GM20431 (cell line): ENCODE results near the gene C1orf52.
"Not testable (repeated sequence)": the region's sequence is repeated elsewhere in the genome, so short reads cannot be mapped to it uniquely, and the experiment has no call there.

ENCODE experiments used
- in situ Hi-C: fragments of 300-500 bp; cut with MseI, MboI; formaldehyde crosslinking; loops from one replicate; pipeline ENCODE4 v1.15.0; 2020; ENCODE audit warnings: low sequenced_read_pairs; ENCODE audit not compliant: unreplicated experiment

The C1orf52 gene

DNA sequence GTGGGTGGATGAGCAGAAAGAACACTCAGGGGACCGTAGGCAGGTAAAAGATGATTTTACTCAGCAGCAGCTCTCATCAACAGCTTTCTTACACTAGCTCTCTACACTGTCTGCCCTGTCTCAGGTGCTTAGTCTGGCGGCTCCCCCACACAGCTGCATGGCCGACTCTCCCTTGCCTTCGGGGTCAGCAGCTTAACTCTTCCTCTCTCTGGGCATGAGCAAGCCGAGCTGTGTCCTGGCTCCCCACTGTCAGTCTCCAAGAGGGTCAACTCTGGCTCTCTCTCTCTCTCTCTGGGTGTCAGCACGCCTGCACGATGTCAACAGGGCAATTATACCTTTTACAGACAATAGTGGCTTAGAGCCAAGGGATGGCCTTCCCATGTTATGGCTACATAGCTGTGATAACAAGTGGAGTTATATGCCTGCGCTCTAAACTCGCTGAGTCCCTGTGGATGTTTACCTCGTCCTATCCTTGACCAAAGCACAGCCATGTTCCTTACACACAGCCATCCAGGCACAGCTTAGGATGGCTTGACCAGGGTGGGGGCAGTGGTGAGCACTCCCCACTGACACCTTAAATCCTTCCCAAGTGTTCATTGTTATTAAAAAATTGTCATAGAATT, 20.1 kb upstream of the C1orf52 start:
- in situ Hi-C loops = no loop called here

DNA sequence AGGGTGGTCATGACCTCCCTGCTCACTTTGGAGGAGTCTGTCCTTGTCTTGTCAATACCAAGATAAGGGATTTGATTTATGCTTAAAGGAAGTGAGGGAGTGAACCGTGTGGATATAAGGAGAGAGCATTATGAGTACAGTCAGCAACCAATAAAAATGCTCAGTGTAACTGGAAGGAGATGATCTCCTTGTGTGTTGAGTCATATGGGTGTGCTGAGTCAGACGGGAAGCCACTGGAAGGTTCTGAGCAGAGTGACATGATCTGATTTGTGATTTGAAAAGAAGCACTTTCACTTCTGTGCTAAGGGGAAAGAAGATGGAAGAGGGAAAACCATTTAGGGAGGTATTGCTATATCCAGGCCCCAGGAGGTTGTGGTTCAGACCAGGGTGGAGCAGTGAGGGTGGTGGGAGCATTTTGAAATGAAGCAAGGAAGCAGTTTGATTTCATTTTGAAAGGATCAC, 19.4 kb upstream of the C1orf52 start:
- in situ Hi-C loops = no loop called here

DNA sequence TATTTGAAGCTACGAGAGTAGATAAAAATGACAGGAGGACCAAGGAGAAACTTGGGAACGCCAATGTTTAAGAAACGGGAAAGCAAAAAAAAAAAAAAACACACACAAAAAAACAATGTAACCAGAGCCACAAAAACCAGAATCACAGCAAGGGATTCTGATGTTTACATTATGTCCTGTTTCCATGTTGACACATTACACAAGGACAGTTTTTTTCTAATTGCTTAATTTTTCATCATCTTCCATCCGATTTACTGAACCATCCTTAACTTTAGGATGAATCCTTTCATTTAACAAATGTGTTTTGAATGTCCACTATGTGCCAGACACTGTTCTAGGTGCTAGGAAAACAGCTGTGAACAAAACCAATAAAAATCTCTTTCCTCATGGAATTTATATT, 18.3 kb upstream of the C1orf52 start:
- in situ Hi-C loops = no loop called here

DNA sequence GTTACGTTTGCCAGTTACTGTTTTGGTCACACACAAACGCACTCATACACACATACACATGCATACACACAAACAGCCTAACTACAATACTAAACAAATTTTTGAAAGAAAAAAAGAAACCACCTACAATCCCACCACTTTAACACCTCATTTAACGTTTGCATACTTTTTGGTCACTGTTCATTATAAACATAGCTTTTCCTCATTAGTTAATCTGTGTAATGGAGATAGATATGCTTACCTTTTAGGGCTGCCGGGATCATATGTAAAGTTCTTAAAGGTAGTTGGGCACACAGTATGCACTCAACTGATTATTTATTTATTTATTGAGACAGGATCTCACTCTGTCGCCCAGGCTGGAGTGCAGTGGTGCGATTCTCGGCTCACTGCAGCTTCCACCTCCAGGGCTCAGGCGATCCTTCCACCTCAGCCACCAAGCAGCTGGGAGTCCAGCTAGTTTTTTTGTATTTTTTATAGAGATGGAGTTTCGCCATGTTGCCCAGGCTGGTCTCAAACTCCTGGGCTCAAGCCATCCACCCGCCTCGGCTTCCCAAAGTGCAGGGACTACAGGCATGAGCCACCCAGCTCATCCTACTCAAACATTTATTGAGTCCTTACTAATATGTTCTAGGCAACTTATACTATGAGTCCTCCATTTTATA, 17.6 kb upstream of the C1orf52 start:
- in situ Hi-C loops = no loop called here

DNA sequence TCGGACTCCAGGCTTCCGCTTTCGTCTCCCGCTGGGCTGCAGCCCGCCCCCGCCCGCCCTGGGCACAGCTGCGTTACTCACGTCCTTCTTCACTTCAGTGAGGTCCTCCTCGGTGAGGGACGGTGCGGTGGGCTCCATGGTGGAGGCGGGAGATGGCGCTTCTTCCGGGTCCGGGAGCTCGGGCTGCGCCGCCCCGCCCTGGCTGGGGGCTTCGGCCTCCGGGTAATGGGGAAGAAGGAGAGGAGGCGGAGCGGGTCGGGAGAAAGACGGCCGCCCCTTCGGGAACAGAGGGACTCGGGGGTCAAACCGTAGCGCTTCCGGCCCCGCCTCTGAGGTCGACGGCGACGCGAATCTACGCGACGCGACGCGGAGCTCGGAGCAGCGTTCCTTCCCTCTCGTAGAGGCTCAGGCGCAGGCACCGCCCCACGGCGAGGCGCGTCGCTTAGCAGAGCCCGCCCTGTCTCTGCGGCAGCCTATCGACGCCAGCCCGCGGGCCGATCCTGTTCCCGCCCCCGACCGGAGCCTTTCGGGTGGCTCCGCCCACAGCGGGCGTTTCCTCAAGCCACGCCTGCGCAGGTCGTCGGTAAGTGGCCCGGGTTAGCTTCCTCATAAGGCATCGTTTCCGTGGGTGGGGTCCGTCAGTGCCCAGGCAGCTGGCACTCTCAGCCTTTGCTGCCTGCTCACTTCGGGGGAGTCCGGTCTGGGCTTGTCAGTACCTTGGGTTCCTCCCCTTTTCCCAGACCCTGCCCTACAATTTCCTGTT, 16.9 kb upstream of the C1orf52 start, which contains the start of gene BCL10:
TSS of gene BCL10 (minus strand) at position 418 of the 763 bp plus-strand sequence. CDS start at position 138, 280 bp downstream.
- in situ Hi-C loops = no loop called here

DNA sequence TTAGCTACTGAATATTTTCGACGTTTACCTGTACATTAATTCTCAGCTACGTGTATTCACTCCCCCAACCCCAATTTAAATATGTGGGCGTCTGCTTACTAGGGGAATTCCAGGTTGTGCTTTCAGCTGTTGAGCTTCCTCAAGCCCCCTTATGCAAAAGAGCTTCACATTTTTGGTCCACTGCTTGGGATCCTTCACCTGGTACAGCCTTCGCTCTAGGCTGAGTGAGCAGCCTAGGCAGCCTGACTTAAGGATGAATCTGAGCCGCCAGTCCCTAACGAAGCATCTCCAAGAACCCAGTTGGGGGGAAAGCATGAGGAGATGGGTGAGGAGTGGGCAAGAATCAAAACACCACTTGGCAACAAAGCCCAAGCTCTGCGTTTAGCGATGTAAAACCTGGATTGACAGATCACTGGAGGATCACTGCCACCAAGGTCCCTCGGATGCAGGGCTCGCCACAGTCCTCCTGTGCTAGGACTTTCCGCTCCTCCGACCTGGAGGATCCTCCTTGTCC, 16.3 kb upstream of the C1orf52 start:
- in situ Hi-C loops = no loop called here

DNA sequence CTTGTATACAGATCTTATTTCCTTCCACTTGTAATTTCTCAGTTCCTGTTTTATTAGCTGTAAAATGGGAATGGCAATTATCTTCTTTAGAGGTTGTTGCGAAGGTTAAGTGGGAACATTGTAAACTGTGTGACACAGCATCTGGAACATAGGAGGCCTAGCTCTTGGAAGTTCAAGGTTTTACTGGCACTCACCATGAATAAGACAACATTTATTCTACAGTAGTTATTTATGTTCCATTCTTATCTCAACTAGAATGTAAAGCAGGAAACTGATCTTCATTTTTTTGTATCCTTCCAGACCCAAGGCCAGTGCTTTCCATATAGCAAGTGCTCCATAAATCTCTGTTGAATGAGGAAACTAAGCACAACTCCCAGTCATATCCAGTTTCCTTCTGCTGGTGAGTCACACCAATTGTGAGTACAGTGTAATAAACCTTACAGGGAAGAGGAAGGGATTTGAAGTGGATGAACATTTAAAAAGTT, 15.5 kb upstream of the C1orf52 start:
- in situ Hi-C loops = no loop called here

DNA sequence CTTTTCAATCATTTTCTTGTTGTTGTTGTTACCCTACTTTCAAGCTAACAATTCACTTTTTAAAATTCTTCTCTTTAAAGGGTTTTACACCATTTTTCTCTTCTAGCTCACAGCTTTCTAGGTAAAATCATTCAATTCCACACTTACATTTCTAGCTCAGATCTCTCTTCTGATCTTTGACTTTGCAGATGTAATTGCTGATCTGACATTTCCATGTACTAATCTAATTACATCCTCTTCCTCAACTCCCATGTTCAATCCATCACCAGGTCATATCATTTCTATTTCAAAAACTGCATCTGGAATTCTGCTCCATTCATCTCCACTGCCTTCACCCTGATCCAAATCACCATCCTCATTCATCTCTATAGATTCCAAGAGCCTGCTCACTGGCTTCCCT, 13.9 kb upstream of the C1orf52 start:
- in situ Hi-C loops = no loop called here

DNA sequence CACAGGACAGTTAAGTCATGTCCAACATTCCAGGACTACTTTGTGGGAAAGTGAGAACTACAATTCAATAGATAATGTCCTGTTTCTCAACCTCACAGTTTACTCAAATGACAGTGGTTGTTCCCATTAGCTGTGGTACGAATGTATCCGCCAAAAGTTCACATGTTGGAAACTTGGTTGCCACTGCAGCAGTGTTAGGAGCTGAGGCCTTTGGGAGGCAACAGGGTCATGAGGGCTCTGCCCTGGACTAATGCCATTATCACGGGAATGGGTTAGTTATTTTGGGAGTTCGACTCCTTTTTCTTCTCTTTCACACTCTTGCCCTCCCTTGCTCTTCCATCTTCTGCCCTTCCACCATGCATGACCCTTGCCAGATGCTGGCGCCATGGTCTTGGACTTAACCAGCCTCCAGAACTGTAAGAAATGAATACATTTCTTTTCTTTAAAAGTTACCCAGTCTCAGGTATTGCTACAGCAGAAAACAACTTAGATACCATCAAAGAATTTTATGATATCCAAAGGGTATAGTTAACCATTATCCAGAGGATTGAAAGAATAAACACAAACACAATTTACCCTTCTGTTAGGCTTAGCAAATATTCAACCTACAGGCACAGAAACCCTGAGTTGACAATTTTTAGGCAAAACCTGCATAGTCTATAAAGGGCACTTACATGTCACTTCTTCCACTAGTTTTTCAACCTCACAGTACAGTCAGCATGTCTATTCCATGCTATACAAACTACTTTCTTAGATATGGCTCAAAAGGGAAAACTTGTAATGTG, 9.5 kb upstream of the C1orf52 start:
- in situ Hi-C loops = no loop called here

DNA sequence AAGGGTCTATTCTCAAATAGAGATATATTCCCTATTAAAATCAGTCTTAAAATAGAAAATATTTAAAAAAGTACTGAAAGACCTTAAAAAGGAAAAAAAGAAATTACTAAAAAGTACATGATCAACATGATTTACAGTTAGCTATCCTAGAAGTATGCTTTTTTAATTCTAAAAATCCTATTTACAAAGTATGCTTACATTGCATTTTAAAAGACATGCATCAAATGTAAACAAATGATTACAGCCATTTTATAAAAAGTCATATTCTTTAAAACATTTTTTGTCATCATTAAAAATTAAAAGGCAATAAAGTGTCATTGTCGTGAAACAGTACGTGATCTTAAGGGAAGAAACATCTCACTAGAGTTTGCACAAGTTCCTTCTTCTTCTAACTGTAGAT, 7.9 kb upstream of the C1orf52 start:
- in situ Hi-C loops = no loop called here

DNA sequence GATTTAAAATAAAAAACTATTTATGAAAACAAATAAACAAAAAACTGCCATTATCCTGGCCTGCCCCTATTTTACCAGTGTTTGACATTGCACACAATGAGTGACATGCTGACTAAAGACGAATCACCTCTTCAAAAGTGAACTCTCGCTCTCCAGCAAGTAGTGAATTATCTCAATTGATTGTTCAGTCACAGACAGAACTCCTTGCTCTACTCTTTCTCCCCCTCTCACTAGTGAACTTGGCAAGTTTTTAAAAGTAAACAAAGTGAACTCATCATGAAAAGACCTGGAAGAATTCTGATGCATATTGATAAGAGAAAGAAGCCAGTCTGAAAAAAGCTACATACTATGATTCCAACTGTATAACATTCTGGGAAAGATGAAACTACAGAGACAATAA, 4.7 kb upstream of the C1orf52 start:
- in situ Hi-C loops = no loop called here

DNA sequence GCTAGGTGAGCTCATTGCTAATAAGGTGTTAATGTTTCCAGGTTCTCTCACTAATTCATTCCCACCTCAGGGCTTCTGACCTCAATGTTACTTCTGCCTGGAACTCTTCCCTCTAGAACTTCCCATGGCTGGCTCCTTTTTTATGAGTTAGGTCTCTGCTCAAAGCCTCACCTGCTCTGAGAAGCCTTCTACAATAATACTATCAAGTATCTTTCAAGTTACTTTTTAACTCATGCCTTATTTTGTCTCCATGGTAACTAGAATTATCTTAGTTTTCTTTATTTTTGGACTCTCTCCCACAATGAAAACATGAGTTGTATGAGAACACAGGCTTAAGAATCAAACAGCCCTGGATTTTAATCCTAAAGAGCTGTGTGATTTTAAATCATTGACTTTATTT, 3.5 kb upstream of the C1orf52 start:
- in situ Hi-C loops = no loop called here

DNA sequence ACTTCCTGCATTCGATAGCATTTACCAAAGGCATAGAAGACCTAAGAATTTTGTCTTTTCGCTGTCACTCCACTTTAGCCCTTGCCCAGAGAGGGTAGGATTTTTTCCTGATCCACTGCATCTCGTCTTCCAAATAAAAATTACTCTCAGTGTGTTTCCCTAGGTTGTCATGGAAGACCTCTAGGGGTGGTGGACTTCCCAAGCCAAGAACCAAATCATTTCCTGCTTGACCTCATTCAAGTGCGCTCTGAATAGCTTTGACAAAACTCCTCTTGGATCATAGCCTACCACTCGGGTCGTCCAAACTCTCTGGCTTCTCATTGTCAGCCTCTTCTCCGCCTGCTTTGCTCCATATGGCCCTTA, 431 bp upstream of the C1orf52 start:
- in situ Hi-C loops = loop anchor here (10.0 kb wide), 1 partner anchor 315 kb away; no protein-coding TSS in a partner anchor

DNA sequence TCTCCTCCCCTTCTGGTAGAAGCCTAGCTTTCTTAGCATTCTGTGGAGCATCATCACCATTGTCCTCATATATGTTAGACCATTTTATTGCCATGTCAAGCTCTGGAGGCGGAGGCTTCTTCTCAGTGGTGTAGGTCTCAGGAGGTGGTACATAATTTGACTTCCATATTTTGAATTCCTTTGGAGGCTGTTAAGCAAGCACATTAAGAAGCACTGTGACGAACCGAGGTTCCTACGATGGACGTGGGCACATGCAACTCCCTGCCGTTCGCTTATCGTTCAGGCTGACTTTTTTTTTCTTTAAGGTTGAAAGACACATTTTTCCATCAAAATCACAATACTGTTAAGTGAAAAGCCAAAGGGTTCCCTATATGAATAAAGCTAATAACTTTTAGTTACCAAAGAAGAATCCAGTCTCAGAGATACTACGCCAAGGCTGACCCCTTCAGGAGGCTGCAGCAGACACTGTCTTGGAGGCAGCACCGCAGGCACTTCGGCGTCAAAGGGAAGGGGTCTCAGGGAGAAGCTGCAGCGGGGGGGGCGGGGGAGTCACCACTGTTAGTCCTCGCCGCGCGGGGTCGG, 835 bp downstream of the C1orf52 start:
- in situ Hi-C loops = loop anchor here (10.0 kb wide), 1 partner anchor 314 kb away; no protein-coding TSS in a partner anchor

DNA sequence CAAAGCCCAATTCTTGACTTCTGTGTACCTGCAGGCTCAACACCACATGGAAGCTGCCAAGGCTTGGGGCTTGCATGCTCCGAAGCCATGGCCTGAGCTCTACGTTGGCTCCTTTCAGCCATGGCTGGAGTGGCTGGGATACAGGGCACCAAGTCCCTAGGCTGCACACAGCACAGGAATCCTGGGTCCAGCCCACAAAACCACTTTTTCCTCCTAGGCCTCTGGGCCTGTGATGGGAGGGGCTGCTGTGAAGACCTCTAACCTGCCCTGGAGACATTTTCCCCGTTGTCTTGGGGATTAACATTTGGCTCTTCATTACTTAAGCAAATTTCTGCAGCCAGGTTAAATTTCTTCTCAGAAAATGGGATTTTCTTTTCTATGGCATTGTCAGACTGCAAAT, 10.4 kb downstream of the C1orf52 start:
- in situ Hi-C loops = not testable (repeated sequence)

DNA sequence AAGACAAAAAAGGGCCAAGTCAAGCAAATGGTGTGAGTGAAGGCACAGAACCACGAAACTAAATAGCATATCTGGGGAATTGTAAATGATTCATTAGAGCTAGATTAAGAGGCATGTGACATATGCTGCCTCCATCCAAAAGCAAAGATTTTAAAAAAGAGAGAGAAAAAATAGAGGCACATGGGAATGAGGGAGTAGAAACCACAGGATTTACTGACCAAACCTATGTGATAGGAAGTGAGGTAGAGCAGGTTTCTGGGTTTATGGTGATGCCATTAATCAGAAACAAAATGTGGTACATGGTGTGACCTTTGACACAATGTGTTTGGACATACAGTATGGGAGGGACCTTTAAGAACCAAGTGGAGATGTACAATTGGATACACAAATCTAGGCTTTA, 13.6 kb downstream of the C1orf52 start:
- in situ Hi-C loops = no loop called here

DNA sequence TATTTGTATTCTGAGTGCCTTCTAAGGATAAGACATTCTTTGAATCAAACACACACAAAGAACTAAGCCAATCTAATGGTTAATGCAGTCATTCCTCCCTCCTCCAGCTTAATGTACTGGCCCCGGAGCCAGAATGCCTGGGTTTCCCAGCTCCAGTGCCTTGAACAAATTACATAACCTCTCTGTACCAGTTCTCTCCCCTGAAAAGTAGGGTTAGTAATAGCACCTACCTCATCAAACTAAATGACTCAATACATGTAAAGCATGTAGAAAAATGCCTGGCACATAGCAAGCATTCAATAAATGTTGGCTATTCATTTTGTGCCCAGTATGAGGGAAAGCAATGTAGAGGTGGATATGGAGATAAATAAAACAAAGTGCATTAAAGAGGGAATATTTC, 14.0 kb downstream of the C1orf52 start:
- in situ Hi-C loops = no loop called here

DNA sequence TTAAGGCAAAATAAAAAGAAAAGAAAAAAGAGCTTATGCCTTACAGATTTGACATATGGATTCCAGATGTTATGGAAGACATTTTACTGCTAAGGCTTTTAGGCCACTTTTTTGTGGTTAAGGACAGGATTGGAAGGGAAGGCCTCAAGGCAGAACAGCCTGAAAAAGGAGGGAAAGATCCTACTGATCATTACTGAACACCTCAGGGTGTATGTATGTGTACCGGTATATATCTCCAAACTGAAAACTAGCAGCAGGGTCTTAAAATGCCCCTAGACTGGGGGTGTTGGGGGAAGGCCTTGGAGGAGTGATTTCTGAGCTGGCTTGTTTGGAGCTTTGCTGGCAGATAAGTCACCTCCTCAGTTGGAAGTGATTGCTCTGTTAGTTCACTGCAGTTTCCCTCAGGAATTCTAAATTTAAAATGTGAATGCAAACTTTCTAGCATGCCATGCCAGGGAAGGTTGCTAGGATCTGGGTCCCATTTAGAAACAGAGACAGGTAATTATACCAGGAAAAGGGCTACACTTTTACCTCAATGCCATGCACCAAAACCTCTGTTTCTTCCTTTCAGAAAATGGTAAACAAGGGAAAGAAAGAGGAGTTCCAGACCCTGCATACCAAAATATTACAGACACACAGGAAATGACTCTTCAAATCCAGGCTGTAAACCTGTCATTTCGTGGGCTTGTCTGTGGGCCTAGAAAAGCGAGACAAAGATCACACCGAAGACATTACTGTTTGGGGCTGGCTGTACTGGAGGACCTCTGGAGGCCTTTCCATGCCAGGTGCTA, 15.0 kb downstream of the C1orf52 start:
- in situ Hi-C loops = no loop called here

DNA sequence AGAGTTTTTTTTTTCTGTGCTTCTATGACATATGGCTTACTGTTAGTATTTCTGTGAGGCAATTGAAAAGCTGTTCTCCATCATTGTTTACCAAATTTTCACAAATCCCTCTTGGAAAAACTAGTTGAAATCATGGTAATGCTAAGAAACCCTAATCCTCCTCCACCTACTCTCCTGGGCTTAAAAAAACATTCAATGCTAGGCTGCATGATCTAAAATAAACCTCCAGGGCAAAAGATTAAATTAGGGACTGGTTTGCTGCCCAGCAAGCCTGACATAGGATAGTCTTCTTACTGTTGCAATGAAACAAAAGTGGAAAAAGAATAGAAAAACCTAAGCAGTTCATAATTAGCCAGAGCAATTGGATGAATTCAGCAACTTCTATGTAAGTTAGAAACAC, 16.1 kb downstream of the C1orf52 start:
- in situ Hi-C loops = no loop called here
